RWPE1 (cell line): Measurements from ENCODE around the gene INPP4B.
"Not testable (repeated sequence)": the region's sequence is repeated elsewhere in the genome, so short reads cannot be mapped to it uniquely, and the experiment has no call there.

Experiments used
- CTCF ChIA-PET: fragments of 350-600 bp; sonication (Branson Sonifier 250); formaldehyde crosslinking; extraction: SDS; loops from one replicate; lab custom pipeline; 2021; lab: Yijun Ruan, JAX
- POLR2A ChIA-PET: fragments of 400-600 bp; formaldehyde crosslinking; extraction: SDS; loops from one replicate; lab custom pipeline; 2020; ENCODE audit warnings: antibody characterized with exemption; ENCODE audit not compliant: low non-redundant PET; lab: Yijun Ruan, JAX
- DNase-seq: peaks from one replicate; pipeline ENCODE4 v3.0.0; 2012; ENCODE audit warnings: low spot score
- H3K27ac ChIP-seq: fragments of 450-650 bp; 2 replicates; pipeline ENCODE4 v1.5.1; 2017
- CTCF ChIP-seq: fragments of 450-650 bp; conservative IDR thresholded peaks from 2 replicates; pipeline ENCODE4 v1.5.1; 2017; ENCODE audit warnings: low read depth, mild to moderate bottlenecking

INPP4B gene

GRCh38 chr4:142818031-142818430 lies 28.1 kb downstream of the INPP4B start:
- POLR2A ChIA-PET: no interaction called here
- CTCF ChIA-PET: no interaction called here
- DNase-seq: no peak
- no peak for TF ChIP-seq CTCF
- H3K27ac ChIP-seq: no peak overlapping the region

- ChIA-PET POLR2A (no interaction called here), CTCF (no interaction called here)
- no peak overlapping the region for H3K27ac ChIP-seq
- DNase-seq: peak; percentile 56
- TF ChIP-seq CTCF: no peak
These were observed 28.7 kb downstream of the INPP4B start for GRCh38 chr4:142817442-142817841.

GRCh38 chr4:142815834-142816233 lies 30.3 kb downstream of the INPP4B start:
- ChIA-PET POLR2A (no interaction called here), CTCF (no interaction called here)
- no peak for DNase-seq
- no peak for TF ChIP-seq CTCF
- no peak overlapping the region for H3K27ac ChIP-seq

- ChIA-PET CTCF (no interaction called here), POLR2A (no interaction called here)
- no peak for DNase-seq
- no peak overlapping the region for H3K27ac ChIP-seq
- TF ChIP-seq CTCF: no peak
These were observed 32.7 kb downstream of the INPP4B start for GRCh38 chr4:142813388-142813787.

GRCh38 chr4:142812091-142812490 lies 34.0 kb downstream of the INPP4B start:
- CTCF ChIA-PET: no interaction called here
- POLR2A ChIA-PET: no interaction called here
- TF ChIP-seq CTCF: no peak
- DNase-seq: no peak
- H3K27ac ChIP-seq: no peak overlapping the region

GRCh38 chr4:142811034-142811433 lies 35.1 kb downstream of the INPP4B start:
- TF ChIP-seq CTCF: no peak
- no peak overlapping the region for H3K27ac ChIP-seq
- DNase-seq: no peak
- POLR2A ChIA-PET: no interaction called here
- CTCF ChIA-PET: no interaction called here

- TF ChIP-seq CTCF: no peak
- ChIA-PET CTCF (interaction anchor here (0.7 kb wide), 1 partner anchor 10 kb away, joined by 3 read pairs; no protein-coding TSS in a partner anchor), POLR2A (no interaction called here)
- H3K27ac ChIP-seq: no peak overlapping the region
- no peak for DNase-seq
These were observed 36.5 kb downstream of the INPP4B start for GRCh38 chr4:142809559-142809958.

GRCh38 chr4:142803879-142804278 lies 42.2 kb downstream of the INPP4B start:
- H3K27ac ChIP-seq, DNase-seq, CTCF ChIA-PET, POLR2A ChIA-PET: not testable (repeated sequence)
